Islet of Langerhans (tissue), 1 donor: ENCODE measurements around the gene CALHM2.
"Not testable (repeated sequence)": the region's sequence is repeated elsewhere in the genome, so short reads cannot be mapped to it uniquely, and the experiment has no call there.

Experiments used
- FAIRE-seq: peaks from one replicate; lab custom pipeline; 2011; peaks lifted over from hg19 to GRCh38; lab: Jason Lieb, UNC

CALHM2 gene, protein sequence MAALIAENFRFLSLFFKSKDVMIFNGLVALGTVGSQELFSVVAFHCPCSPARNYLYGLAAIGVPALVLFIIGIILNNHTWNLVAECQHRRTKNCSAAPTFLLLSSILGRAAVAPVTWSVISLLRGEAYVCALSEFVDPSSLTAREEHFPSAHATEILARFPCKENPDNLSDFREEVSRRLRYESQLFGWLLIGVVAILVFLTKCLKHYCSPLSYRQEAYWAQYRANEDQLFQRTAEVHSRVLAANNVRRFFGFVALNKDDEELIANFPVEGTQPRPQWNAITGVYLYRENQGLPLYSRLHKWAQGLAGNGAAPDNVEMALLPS

GRCh38 chr10:103451831-103452505 lies at the start of gene CALHM2:
Gene CALHM2 (minus strand): TSS chr10:103452370. CDS start chr10:103449941, 2,429 bp downstream.
- no peak for FAIRE-seq

DNA sequence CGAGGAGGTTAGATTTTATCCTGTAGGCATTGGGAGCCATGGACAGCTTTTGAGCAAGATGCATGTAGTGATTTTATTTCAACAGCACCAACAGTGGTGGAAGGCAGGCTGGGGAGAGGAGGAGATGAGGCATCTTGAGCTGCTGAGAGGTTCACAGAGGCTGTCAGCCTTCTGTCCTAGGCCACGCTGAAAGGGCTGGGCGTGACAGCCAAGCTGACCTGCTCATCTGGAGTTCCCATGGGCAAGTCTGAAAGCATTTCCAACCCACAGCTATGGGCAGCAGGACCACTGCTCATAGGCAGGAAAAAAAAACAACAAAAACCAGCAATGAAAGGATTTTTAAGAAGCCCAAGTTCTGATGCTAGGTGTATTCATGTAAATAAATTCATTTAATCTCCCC lies 49.0 kb upstream of the CALHM2 start:
- FAIRE-seq = no peak

DNA sequence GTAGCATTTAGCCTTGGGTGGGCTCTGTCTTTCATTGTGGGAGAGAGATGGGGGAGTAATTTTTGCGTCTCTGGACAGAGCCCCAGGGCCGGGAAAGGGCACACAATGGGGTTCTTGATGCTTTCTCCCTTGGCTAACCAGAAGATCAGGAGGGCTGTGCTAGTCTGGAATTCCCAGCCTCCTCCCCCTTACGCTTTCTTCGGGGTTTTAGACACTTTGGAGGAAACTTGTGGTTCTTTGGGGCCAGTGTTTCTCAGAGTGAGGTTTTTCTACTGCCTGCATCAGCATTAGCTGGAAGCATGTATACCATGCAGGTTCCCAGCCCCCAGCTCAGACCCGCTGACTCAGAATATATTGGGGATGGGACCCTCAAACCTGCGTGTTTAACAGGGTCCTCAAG lies 48.3 kb upstream of the CALHM2 start:
- FAIRE-seq = no peak

DNA sequence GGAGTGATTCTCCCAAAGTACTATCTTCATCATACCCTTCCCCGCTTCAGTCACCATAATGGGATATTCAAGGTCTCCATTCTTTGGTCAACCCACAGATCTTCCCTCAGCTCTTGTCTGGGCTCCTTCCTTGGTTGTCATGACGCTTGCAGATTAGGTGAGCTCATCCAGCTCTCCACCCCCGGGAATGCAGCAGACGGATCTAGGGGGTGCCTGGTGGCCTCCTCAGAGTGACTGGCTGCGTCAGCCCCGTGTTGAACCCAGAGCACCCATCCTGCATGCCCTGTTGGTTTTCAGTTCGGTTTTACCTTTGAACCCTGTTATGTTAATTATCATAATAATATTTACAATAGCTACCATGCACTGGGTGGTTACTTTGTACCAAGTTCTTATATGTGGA lies 47.7 kb upstream of the CALHM2 start:
- FAIRE-seq = no peak

GRCh38 chr10:103498936-103499638 lies 46.9 kb upstream of the CALHM2 start:
- FAIRE-seq = no peak

DNA sequence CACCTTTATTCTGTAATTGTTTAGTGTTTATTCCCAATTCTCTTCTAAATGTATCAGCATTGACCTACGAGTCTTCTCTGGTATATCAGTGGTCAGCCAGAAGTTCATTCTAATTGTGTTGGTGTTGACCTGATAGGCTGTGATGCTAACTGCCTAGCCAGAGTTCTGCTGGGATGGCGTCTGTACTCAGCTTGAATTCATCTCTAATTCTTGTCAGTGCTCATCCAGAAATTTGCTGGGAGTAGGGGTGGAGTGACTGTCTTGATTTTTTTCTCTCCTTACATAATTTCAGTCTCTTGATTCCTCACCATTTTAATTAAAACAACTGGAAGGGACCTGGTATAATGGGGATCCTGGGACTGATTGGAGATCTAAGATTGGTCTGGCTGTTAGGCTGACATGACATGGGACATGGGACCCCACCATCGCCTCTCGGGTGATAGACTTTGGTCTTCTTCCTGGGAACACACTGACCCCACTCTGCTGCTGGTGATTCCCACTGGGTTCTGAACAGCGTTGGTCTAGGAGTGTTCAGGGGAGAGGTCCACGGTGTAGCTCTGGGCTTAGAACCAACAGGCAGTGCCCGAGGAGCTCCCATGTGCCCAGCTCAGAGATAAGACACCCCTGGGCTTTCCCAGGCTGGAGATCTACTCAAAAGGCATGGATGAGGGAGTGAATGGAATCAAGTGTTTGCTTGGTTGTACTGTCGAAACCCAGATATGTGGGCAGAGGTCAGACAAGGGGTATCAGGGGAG lies 45.2 kb upstream of the CALHM2 start:
- no peak for FAIRE-seq

- FAIRE-seq = no peak
These were observed 43.2 kb upstream of the CALHM2 start for GRCh38 chr10:103495321-103495720.

DNA sequence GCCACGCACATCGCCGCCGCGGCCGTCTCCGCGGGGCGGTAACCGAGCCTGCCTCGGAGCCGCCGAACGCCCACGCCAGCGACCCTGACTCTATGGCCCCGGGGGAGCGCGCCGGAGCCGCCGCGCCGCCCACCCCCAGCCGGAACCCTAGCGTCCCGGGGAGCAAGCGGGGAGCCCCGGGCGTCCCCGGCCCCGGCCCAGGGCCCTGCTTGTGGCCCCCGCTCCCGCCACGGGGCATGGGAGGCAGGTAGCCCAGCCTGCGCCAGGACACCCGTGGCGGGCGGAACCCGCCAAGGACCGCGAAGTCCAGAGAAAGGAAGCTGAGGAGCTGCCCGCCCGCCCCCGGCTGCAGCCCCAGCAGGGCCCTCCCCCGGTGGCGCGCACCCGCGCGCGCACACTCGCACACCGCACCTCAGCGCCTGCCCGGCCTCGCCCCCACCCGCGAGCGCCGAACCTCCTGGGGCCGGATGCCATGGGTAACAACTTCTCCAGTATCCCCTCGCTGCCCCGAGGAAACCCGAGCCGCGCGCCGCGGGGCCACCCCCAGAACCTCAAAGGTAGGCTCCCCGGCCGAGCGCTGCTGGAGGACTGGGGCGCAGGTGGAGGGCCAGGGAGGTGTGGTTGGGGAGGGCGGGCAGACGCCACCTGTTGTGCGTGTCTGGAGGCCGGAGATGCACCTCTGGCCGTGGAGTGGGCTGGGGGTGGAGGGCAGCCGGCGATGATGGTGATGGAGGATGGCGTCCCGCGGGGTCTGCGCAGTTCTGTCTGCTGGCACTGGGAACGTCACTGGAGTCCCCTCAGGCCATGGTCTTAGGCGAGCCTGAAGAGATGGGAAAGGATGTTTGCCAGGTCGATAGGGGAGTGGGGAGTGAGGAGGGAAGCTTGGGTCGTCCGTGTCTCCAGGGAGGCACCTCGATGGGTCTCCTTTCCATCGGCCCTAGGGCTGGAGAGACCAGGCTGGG lies 42.0 kb upstream of the CALHM2 start:
- FAIRE-seq = no peak

DNA sequence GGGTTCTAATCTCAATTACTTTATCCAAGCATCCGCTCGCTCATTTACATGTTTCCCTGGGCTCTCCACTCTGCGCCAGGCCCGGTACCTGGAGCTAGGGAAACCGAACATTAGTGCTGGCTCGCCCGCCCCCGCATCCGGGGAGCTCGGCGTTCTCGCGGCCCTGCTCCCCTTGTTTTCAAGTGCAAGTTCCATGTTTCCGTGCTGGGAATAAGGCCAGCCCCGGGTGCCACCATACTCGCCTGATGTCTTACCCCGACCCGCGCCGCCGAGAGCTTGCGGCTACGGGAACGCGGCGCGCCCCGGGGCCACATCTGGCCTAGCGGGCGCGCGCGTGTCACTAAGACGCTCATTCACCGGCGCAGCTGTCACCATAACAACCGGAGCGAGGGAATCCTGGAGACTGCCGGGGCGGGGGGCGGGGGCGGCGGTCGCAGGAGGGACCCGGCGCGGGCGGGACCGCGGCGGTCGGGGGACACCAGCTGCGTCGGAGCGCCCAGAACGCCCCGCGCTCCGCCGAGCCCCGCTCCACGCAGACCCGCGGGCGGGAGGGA lies 41.3 kb upstream of the CALHM2 start, which contains the start of gene NEURL1:
TSS of gene NEURL1 (plus strand) at position 344 of the 554 bp plus-strand sequence. CDS start 683 bp downstream, outside the sequence.
- FAIRE-seq = no peak

DNA sequence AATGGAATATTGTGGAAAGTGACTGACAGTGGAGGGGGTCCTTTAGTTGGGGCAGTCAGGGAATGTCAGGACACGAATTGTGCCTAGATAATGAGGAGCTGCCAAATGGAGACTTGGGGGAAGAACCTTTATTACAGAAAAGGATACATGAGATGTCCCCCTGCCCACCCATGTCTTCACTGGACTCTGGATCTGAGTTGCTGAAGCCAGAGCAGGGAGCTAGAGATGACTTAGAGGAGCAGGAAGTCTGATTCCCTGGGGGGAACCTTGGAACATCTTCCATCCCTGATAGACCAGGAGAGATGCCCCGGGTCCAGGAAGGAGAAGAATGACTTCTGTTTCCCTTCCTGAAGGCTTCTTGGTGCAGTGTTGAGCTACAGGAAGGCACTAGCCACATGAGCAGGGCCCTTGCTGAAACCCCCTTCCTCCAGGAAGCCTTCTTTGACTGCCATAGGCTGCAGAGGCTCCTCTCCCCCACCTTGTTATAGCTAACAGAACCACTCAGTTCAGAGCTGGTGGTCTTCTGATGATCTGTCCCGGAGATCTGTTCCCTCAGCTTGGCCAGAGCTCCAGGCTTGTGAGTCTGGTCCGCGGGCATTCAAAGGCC lies 40.6 kb upstream of the CALHM2 start:
- no peak for FAIRE-seq

DNA sequence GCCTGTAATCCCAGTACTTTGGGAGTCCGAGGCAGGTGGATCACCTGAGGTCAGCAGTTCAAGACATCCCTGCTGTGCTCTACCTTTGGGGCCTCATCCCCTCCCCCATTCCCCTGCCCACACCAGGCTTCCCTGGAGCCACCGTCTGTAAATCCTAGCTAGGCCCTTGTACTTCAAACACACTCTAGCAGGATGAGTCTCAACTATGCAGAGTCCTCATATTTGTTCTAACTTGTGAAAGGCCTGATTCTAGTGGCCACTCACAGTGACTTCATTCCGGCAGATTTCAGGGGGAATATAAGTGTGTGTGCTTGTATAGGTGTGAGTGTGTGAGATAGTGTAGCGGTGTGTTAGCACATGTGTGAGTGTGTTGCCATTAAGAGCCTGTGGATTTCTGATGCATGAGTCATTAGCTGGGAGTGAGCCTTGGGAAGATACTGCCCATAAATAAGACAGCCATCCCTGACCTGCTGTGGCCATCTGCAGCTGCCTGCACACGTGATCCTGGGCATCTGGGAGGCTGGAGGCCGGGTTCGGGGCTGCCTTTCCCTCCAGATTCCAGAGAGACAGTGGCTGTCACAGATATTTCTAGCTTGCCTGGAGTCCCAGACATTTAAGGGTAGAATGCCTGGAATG lies 39.7 kb upstream of the CALHM2 start:
- no peak for FAIRE-seq

- FAIRE-seq = no peak
These were observed 38.8 kb upstream of the CALHM2 start for GRCh38 chr10:103490986-103491314.

DNA sequence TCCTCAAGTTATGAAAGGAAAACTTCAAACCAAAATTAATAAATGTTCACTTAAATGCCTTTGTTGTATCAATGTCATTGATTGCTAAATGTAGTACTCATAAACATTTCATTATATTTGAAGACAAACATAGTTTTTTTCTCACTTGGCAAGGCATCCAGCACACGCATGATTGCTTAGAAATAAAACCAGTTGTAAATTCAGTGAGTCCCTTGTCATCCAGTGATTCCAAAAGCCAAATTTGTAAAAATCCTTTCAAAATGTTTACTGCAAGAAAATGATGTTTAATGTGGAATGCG lies 35.2 kb upstream of the CALHM2 start:
- no peak for FAIRE-seq

- FAIRE-seq = not testable (repeated sequence)
These were observed 34.7 kb upstream of the CALHM2 start for GRCh38 chr10:103486635-103487409.

GRCh38 chr10:103481974-103482531 lies 29.9 kb upstream of the CALHM2 start:
- no peak for FAIRE-seq

GRCh38 chr10:103480521-103480920 lies 28.4 kb upstream of the CALHM2 start:
- FAIRE-seq = no peak

DNA sequence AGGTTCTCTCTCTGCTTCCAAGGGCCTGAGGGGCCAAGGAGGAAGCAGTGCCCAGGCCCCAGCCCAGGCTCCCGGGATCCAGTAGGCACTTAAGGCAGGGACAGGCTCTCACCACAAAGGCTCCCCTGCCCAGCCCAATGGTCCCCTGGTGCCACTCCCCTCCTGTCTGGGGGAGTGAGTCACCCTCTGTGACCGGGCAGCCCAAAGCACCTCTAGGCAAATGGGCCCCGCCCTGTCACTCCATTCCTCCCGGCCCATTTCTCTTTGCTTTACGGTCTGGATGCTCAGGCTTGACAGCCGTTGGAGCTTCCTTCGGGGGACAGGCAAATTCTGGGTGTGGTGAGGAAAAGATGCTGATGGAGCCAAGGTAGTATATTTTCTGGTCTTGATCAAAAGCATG lies 27.0 kb upstream of the CALHM2 start, which contains the start of gene CALHM3:
TSS of gene CALHM3 (minus strand) at position 106 of the 400 bp plus-strand sequence. CDS start 208 bp downstream, outside the sequence.
- no peak for FAIRE-seq

DNA sequence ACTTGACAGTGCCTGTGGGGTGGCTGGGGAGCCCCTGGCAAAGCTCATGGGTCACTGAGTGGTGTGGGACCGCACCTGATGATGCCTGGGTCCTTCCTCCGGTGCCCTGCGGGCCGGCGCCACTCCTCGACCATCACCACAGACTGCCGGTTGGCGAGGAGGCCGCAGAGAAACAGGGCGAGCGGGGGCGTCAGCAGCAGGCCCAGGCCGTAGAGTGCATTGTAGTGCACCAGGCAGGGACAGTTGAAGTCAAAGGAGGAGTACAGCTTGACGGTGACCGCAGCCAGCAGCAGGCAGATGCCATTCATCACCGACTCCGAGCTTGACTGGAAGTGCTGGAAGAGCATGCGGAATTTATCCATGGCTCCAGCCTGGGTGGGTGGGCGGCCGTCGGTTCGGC lies 26.5 kb upstream of the CALHM2 start:
- no peak for FAIRE-seq
